KOPT-K1 (cell line): ENCODE measurements around the gene PPP2R5E.

Source experiments
- H3K27ac ChIP-seq: fragments of 200-600 bp; sonication (generic); 2 replicates; pipeline ENCODE4 v1.5.1; 2016; ENCODE audit warnings: antibody characterized with exemption, mild to moderate bottlenecking, low read depth, low read length; ENCODE audit not compliant: poor library complexity, severe bottlenecking
- H3K36me3 ChIP-seq: fragments of 200-600 bp; sonication (generic); 2 replicates; pipeline ENCODE4 v1.5.1; 2017; ENCODE audit warnings: antibody characterized with exemption, mild to moderate bottlenecking, low read length, moderate library complexity; ENCODE audit not compliant: insufficient read depth
- H3K9me3 ChIP-seq: fragments of 200-600 bp; sonication (generic); 2 replicates; pipeline ENCODE4 v1.5.1; 2017; ENCODE audit warnings: antibody characterized with exemption, low read length, mild to moderate bottlenecking; ENCODE audit not compliant: insufficient read depth, poor library complexity, severe bottlenecking

PPP2R5E gene

GRCh38 chr14:63468294-63468693, 74.9 kb downstream of the PPP2R5E start:
- H3K27ac ChIP-seq = no peak overlapping the region
- H3K36me3 ChIP-seq = no peaks in the 10 kb centered on the region
- H3K9me3 ChIP-seq = no peaks in the 10 kb centered on the region

GRCh38 chr14:63467440-63468072, 75.6 kb downstream of the PPP2R5E start:
- H3K27ac ChIP-seq = no peak overlapping the region
- H3K9me3 ChIP-seq = no peaks in the 10 kb centered on the region

GRCh38 chr14:63465347-63465746, 77.8 kb downstream of the PPP2R5E start:
- H3K9me3 ChIP-seq = no peaks in the 10 kb centered on the region
- no peak overlapping the region for H3K27ac ChIP-seq
- no peaks in the 10 kb centered on the region for H3K36me3 ChIP-seq

More at GRCh38 chr14:63467440-63468072, 75.6 kb downstream of the PPP2R5E start:
- no peaks in the 10 kb centered on the region for H3K36me3 ChIP-seq

GRCh38 chr14:63460680-63461369, 82.4 kb downstream of the PPP2R5E start:
- Histone ChIP-seq H3K36me3 (no peaks in the 10 kb centered on the region), H3K9me3 (no peaks in the 10 kb centered on the region), H3K27ac (no peak overlapping the region)

- no peaks in the 10 kb centered on the region for H3K9me3 ChIP-seq
- no peak overlapping the region for H3K27ac ChIP-seq
- no peaks in the 10 kb centered on the region for H3K36me3 ChIP-seq
Measured at GRCh38 chr14:63459738-63460137, 83.4 kb downstream of the PPP2R5E start.

- H3K36me3 ChIP-seq = peaks cover 9% of the 10 kb centered on the region; the same call in 1 of the 2 replicates
- no peaks in the 10 kb centered on the region for H3K9me3 ChIP-seq
- H3K27ac ChIP-seq = no peak overlapping the region
Measured at GRCh38 chr14:63457498-63457897, 85.7 kb downstream of the PPP2R5E start.

GRCh38 chr14:63454863-63455622, 88.1 kb downstream of the PPP2R5E start:
- no peak overlapping the region for H3K27ac ChIP-seq
- peaks cover 19% of the 10 kb centered on the region; the same call in 1 of the 2 replicates for H3K36me3 ChIP-seq
- H3K9me3 ChIP-seq = no peaks in the 10 kb centered on the region

GRCh38 chr14:63454436-63454835, 88.7 kb downstream of the PPP2R5E start:
- Histone ChIP-seq H3K27ac (no peak overlapping the region), H3K36me3 (peaks cover 22% of the 10 kb centered on the region; the same call in 1 of the 2 replicates), H3K9me3 (no peaks in the 10 kb centered on the region)

GRCh38 chr14:63453443-63453936, 89.7 kb downstream of the PPP2R5E start:
- Histone ChIP-seq H3K9me3 (no peaks in the 10 kb centered on the region), H3K36me3 (peaks cover 23% of the 10 kb centered on the region; the same call in 1 of the 2 replicates), H3K27ac (no peak overlapping the region)

GRCh38 chr14:63452796-63453195, 90.4 kb downstream of the PPP2R5E start:
- peaks cover 23% of the 10 kb centered on the region; the same call in 1 of the 2 replicates for H3K36me3 ChIP-seq
- no peak overlapping the region for H3K27ac ChIP-seq
- no peaks in the 10 kb centered on the region for H3K9me3 ChIP-seq

GRCh38 chr14:63448841-63449240, 94.3 kb downstream of the PPP2R5E start:
- H3K27ac ChIP-seq = no peak overlapping the region
- no peaks in the 10 kb centered on the region for H3K9me3 ChIP-seq
- peaks cover 23% of the 10 kb centered on the region; the same call in 1 of the 2 replicates for H3K36me3 ChIP-seq

GRCh38 chr14:63444588-63444987, 98.6 kb downstream of the PPP2R5E start:
- Histone ChIP-seq H3K36me3 (0 out of 2 replicates have a peak, but pooled peaks cover 3% of the 10 kb centered on the region), H3K27ac (no peak overlapping the region), H3K9me3 (no peaks in the 10 kb centered on the region)

- Histone ChIP-seq H3K9me3 (no peaks in the 10 kb centered on the region), H3K27ac (no peak overlapping the region), H3K36me3 (no peaks in the 10 kb centered on the region)
Measured at GRCh38 chr14:63443988-63444387, 99.2 kb downstream of the PPP2R5E start.

GRCh38 chr14:63443361-63443760, 99.8 kb downstream of the PPP2R5E start:
- Histone ChIP-seq H3K9me3 (no peaks in the 10 kb centered on the region), H3K27ac (no peak overlapping the region), H3K36me3 (no peaks in the 10 kb centered on the region)
